HG03442 (cell line): Measurements from ENCODE around the gene ARHGAP11A.
"Not testable (repeated sequence)": the region's sequence is repeated elsewhere in the genome, so short reads cannot be mapped to it uniquely, and the experiment has no call there.

ENCODE experiments used
- ATAC-seq: cut with Tn5 transposase; IDR thresholded peaks from one replicate; pipeline ENCODE4 v1.9.1; 2021; ENCODE audit warnings: mild to moderate bottlenecking, moderate library complexity; ENCODE audit not compliant: unreplicated experiment

Gene ARHGAP11A, protein sequence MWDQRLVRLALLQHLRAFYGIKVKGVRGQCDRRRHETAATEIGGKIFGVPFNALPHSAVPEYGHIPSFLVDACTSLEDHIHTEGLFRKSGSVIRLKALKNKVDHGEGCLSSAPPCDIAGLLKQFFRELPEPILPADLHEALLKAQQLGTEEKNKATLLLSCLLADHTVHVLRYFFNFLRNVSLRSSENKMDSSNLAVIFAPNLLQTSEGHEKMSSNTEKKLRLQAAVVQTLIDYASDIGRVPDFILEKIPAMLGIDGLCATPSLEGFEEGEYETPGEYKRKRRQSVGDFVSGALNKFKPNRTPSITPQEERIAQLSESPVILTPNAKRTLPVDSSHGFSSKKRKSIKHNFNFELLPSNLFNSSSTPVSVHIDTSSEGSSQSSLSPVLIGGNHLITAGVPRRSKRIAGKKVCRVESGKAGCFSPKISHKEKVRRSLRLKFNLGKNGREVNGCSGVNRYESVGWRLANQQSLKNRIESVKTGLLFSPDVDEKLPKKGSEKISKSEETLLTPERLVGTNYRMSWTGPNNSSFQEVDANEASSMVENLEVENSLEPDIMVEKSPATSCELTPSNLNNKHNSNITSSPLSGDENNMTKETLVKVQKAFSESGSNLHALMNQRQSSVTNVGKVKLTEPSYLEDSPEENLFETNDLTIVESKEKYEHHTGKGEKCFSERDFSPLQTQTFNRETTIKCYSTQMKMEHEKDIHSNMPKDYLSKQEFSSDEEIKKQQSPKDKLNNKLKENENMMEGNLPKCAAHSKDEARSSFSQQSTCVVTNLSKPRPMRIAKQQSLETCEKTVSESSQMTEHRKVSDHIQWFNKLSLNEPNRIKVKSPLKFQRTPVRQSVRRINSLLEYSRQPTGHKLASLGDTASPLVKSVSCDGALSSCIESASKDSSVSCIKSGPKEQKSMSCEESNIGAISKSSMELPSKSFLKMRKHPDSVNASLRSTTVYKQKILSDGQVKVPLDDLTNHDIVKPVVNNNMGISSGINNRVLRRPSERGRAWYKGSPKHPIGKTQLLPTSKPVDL

DNA sequence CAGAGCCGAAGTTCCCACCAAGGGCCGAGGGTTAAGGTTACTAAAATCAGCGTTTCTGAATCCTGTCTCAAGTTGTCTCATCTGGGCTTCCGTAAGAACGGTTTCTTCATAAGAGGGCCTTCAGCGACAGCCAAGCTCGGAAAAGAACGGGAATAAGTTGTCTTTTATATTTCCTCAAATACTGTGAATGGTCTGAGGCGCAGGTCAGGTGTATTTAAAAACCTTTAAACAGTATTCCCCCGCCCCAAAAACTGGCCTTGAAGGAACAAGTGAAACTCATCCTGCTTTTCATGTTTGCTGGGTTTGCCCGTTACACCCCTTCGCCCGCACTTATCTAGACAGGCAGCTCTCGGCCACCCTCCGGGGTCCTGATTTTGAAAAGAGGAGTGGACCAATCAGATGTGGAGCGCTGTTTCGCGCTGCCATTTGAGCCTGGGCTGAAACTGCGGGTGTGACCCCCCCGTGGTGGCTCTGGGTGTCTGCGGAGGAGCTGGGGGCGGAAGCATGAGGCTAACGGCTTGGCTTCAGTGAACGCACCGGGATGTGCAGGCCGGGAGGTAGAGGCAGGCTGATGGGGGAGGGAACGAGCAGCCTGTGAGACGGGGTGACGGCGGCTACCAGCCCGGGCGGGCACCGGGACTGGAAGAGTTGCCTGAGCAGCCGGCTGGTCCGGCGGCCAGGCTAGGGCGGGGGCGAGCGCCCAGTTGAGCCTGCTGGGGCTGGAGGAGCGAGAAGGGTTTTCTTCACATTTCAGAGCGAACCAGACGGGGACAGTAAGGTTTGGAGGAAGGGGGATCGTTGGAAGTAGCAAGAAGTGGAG lies at the start of gene ARHGAP11A:
Gene ARHGAP11A (plus strand): TSS at position 454 of the 820 bp plus-strand sequence. CDS start 708 bp downstream, outside the sequence.
- peak; percentile 69 for ATAC-seq

DNA sequence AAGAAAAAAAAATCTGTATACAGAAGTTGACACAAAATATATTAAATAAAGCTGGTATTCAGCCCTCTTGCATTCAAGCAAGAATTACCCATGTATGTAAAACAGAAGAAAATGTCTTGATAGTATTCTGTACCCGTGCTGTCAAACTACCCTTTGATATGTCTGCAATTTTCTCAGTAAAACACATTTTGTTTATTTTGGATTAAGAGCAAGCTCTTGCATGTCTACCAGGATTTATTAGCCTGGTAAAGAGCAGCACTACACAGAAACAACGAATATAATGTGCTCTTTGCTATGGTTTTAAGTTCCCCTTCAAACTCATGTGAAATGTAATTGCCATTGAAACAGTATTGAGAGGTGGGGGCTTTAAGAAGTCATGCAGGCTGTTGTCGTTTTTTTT lies 46.3 kb upstream of the ARHGAP11A start:
- not testable (repeated sequence) for ATAC-seq

DNA sequence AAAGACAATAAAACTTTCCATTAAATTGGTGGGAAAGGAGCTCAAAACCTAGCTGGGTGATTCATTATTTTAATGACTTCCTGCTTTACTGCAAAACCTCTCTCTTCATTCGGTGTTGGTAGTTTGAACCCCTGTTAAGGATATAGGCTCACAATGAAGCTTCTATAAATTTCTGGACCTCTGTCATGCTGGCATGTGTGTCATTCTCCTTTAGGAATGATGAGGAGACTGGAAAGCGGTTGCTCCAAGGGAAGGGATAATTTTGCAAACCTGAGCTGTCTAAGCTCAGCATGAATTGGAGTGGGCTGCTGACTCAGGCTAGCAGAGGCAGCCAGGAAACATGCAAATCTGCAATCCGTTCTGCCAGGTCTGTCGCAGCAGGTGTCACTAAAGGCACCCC lies 36.8 kb upstream of the ARHGAP11A start:
- not testable (repeated sequence) for ATAC-seq

DNA sequence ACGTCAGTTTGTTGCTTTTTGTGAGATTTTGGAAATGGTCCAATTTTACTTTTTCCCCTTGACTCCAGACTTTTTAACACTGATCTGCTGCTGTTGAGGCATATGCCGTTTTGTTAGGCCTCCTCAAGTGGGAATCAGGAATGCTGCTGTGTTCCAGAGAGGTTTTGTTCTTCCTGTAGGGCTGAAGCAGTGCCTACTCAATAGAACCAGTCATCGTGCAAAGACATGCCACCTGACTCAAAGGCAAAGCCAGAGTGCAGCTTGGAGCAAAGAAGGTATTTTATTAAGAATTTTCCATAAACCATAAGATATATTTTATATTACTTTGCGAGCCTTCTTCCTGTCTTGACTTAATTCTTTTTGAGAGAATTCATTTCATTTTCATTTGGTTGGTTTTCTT lies 29.5 kb upstream of the ARHGAP11A start:
- not testable (repeated sequence) for ATAC-seq

DNA sequence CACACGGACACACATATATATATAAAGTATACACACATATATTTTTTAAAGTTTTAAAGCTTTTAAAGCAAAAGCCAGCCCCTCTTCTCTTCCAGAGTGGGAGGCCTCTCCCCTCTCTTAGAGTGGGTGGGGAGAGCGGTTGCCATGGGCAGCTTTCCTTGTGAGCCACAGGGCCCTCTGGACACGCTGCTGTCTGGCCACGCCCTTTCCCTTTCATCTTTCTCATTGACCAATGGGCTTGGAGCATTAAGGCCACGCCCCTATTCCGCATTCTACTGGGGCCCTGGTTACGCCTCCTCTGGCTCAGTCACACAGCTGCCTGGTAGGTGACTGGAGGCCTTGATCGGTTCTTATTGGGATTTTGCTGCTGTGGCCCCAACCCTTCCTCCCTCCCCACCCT lies 22.2 kb upstream of the ARHGAP11A start, which contains the start of gene GOLGA8N:
Gene GOLGA8N (plus strand): TSS at position 306 of the 400 bp plus-strand sequence.
- not testable (repeated sequence) for ATAC-seq

DNA sequence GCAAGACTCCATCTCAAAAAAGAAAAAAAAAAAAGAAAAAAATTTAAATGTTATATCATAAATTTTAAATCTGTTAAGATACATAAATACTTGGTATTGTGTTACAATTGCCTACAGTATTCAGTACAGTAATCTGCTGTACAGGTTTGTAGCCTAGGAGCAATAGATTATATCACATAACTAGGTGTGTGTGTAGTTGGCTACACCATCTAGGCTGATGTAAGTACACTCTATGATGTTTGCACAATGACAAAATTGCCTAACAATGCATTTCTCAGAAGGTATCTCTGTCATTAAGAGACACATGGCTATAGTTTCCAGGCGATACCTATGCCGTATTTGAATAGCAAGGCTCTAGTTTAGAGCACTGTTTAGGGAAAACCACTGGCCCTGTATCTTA lies 5.8 kb upstream of the ARHGAP11A start:
- ATAC-seq = not testable (repeated sequence)

DNA sequence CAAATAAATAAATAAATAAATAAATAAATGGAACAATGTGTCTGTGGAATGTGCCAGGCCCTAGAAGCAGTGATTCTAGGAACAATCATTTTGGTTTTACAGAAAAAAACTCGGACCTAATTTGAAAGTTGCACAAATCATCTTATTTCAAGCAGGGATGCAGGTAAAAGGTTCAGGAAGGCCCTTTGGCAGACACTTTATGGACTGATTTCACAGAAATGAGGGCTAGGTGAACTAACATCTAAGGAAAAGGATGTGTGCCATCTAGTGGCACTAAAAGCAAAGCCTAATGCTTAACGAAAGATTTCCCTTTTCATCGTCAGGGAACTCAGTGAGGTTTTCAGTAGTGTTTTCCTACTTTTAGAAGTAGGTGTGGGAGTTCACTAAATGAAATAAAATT lies 4.6 kb upstream of the ARHGAP11A start:
- ATAC-seq = not testable (repeated sequence)

DNA sequence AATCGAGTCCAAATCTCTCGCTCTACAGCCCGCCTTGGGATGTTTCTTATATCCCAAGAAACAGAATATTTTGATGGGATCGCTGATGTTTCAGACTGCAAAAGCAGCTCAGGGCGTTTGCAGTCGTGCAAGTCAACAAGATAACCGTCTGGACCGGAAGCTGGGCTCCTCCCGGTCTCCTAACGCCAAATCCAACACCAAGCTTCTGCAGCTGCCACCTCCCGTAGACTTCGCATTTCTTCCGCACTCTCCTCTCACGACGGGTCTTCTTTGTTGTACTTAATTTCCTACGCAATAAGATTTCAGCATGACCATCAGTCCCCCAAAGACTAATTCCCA lies 623 bp upstream of the ARHGAP11A start:
- ATAC-seq = peak; percentile 25

DNA sequence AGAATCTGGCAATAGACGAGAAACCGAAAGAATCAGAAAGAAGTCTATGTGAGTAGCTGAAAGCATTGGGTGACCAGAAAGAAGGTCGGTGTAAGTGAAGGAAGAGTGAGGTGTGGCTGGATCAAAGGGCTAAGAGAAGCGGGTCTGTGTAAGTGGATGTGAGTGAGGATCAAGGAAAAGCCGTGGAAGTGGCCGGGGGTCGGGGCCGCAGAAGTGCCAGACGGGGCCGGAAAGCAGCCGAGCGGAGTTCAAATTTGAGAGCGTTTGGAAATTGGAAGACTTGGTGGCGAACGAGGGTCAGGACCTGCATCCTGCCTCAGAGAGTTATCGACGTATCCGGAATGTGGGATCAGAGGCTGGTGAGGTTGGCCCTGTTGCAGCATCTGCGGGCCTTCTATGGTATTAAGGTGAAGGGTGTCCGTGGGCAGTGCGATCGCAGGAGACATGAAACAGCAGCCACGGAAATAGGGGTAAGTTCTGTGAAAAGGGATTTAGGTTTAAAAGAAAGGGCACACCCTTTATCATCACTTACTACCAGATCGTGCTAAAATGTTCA lies 645 bp downstream of the ARHGAP11A start:
- peak; percentile 7 for ATAC-seq

DNA sequence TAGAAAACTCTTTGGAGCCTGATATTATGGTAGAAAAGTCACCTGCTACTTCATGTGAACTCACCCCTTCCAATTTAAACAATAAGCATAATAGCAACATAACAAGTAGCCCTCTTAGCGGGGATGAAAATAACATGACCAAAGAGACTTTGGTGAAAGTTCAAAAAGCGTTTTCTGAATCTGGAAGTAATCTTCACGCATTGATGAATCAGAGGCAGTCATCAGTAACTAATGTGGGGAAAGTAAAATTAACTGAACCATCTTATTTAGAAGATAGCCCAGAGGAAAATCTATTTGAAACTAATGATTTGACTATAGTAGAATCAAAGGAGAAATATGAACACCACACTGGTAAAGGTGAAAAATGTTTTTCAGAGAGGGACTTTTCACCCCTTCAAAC lies 21.1 kb downstream of the ARHGAP11A start:
- no peak for ATAC-seq

DNA sequence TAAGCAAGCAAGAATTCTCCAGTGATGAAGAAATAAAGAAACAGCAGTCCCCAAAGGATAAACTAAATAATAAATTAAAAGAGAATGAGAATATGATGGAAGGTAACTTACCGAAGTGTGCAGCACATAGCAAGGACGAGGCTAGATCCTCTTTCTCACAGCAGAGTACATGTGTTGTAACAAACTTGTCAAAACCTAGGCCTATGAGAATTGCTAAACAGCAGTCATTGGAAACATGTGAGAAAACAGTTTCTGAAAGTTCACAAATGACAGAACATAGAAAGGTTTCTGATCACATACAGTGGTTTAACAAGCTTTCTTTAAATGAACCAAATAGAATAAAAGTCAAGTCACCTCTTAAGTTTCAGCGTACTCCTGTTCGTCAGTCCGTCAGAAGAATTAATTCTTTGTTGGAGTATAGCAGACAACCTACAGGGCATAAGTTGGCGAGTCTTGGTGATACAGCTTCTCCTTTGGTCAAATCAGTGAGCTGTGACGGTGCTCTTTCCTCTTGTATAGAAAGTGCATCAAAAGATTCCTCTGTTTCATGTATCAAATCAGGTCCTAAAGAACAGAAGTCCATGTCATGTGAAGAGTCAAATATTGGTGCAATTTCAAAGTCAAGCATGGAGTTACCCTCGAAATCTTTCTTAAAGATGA lies 21.7 kb downstream of the ARHGAP11A start:
- ATAC-seq = no peak

DNA sequence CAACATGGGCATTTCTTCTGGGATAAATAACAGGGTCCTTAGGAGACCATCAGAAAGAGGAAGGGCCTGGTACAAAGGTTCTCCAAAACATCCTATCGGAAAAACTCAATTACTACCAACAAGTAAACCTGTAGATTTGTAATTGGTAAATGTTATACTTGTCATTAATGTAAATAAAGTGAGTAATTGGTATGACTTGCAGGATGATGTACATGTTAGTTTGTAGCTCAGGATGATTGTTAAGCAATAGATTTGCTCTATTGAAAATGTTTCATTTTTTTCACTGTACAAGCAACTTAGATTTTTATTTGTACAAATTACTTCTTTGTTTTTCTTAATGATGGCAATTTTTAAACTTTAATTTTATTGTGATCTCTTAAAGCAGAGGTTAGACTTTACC lies 22.4 kb downstream of the ARHGAP11A start:
- ATAC-seq = no peak

DNA sequence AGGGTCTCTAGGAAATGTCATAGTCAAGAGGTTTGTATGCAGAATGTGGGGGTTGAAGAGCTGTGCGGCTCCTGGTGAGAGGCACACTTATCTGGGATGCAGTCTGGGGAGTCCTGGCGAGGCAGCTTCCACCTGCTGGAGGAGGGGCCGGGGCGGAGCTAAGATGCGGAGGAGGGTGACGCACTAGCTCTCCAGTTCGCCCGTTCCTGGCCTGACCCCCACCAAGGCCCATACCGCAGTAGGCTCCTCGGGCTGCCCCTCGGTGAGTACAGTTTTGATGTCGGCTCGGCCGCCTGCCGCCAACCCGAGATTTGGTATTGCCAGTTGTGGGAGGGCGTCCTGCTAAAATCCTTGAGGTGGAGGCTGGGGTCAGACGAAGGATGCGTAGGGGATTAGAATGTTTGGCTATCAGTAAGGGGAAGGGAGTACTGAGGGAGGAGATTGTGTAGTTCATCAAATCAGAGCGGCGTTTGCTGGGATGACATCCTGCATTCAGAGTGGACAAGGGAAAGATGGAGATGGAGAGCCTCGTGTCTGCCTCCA lies 26.3 kb downstream of the ARHGAP11A start, which contains the start of gene SCG5:
Gene SCG5 (plus strand): TSS at position 194 of the 543 bp plus-strand sequence. CDS start 1,883 bp downstream, outside the sequence.
- ATAC-seq = no peak

DNA sequence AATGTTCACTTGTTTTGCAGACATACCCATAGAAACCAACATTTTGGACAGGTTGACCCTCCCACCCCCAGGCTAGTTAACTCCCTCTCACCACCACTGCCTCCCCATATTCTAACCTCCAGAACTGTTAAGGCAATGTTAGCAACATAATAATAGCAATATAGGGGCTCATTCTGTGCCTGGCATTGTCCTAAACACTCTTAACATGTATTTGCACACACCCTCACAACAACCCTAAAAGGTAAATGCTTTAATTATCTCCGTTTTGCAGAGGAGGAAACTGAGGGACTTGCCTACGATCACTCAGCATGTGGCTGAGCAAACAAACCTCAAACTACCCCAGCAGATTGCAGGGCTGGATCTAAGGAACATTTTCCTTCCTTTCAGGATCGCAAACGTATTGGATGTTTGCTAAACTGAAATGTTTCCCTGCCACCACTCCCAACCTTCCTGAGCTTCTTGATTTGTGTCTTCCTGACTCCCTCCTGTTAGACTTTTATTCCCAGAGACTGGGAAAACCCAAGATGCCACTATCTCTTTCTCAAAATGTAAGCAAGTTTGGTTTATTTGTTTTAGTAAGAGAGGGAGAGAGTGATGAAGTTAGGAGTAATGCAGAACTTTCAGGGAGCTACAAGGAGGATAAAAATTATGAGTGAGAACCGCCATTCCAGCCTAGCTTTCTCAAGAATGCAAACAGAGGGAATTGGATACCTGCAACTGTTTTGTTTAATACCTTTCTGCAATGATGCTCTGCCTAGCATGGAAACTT lies 27.5 kb downstream of the ARHGAP11A start:
- ATAC-seq = no peak

DNA sequence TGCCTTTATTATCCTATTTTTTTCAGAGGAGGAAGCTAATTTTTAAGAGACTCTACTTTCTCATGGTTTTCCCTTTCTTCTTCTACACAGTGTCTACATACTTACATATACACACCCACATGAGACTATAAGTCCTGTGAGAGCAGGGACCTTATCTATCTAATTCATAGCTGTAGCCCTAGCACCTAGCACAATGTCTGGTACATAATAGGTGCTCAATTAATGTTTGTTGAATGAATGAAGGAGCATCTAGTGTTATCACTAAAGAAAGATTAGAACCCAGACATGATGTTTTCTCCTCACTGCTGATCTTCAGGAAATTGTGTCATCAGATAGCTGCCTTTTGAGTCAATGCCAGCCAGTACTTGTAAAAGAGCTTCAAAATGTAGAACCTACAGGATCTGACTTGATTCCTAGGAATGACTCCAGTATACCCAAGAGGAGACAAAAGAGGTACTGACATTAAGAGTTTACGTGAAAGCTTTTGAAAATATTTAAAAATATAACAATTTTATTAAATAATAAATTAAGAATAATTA lies 28.7 kb downstream of the ARHGAP11A start:
- ATAC-seq = no peak

DNA sequence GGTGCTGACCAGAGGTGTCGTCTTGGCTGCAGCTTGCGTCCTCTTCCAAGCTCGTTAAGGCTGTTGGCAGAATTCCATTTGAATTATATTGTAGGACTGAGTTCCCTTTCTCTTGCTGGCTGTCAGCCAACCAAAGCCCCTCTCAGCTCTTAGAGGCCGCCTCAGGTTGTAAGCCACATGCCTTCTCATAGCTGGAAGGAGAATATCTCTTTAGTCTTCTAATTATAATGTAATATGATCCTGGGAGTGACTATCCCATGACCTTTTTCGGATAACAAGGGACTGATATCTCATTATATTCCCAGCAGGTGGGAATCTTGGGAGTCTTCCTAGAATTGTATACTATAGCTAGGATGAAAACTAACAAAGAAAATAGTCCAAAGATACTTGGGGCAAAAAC lies 31.0 kb downstream of the ARHGAP11A start:
- no peak for ATAC-seq

DNA sequence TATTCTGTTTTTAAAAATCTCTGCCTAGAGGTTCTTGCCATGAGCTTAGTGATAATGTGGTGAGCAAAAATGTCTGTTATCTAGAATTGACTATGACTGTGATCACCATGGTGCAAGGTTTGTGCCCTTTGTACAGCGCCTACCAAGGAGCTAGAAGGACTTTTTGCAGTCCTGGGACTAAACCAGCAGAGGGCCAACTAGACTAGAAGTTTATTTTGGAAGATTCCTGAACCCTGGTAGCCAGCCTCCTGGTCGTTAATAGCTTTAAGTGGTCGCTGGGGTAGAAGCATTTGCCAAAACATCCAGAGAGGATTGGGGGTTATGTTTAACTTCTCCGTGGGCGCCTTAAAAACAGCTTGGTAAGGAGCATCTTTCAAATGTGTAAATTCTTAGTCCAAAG lies 34.0 kb downstream of the ARHGAP11A start:
- no peak for ATAC-seq

DNA sequence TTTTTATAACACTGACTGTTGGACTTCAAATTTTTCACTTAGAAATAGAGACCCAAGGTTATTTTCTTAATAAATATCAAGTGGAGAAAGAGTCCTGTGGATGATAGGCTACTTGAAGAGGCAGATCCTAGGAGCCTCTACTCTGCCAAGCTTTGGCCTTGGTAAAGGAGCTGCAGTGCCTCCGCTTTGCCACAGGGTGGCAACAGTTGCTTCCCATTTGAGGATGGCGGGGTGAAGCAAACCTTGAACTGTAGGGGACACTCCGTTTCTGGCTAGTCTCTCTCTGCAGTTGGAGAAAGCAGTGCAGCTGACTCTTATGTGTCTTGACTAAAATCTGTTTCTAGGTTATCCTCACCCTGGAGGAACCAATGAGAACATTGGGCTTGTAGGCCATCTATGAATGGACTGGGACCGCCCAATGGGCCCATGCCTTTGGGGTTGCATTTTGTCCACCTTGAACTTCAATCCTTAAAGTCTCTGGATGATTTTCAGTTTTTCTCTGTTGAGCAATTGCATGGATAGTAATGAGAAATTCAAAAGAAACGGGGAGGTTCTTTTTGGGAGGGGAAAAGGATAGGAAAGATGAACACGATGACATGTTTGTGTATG lies 36.0 kb downstream of the ARHGAP11A start:
- ATAC-seq = peak; percentile 72
